K562 (cell line): Measurements from ENCODE around the gene OVOL1. TPM values are rescaled to one million over a fixed set of nuclear protein-coding genes. Genes with fewer than 3 reads are reported as not detected.

ENCODE experiments used
- ADNP ChIP-seq: fragments of 200-800 bp; sonication (Bioruptor generic); IDR thresholded peaks from 2 replicates; pipeline ENCODE4 v1.6.1; 2016; ENCODE audit warnings: missing genetic modification characterization, missing compliant biosample characterization
- ASH1L ChIP-seq: fragments of 450-650 bp; IDR thresholded peaks from 2 replicates; pipeline ENCODE4 v1.6.1; 2018; ENCODE audit warnings: borderline replicate concordance, mild to moderate bottlenecking, low read depth; ENCODE audit not compliant: partially characterized antibody
- CBX1 ChIP-seq: sonication (generic); IDR thresholded peaks from 2 replicates; pipeline ENCODE4 v1.6.1; 2016; ENCODE audit warnings: antibody characterized with exemption, low read depth, mild to moderate bottlenecking
- CBX3 ChIP-seq, 2 experiments: IDR thresholded peaks; 1 replicate in 1 of 2; 2 replicates in 1 of 2; pipeline ENCODE4 v1.6.1; 2012; ENCODE audit warnings: inconsistent platforms in 2 of 2, low read length in 2 of 2, borderline replicate concordance in 1 of 2, control low read depth in 1 of 2
- SREBF2 ChIP-seq: sonication (generic); formaldehyde crosslinking; IDR thresholded peaks from 2 replicates; pipeline ENCODE4 v1.4.0; 2020; ENCODE audit warnings: mild to moderate bottlenecking, missing genetic modification reagents
- SRF ChIP-seq, 2 experiments: fragments of 250-450, 450-650 bp in 1 of 2; sonication (Bioruptor Pico) in 1 of 2; sonication (generic) in 1 of 2; formaldehyde crosslinking; IDR thresholded peaks; 2 replicates each; pipeline versions ENCODE4 v1.5.0 to v1.5.1; 2020 to 2022; ENCODE audit warnings: mild to moderate bottlenecking in 1 of 2, missing genetic modification reagents in 1 of 2
- TARDBP ChIP-seq: fragments of 450-650 bp; IDR thresholded peaks from 2 replicates; pipeline ENCODE4 v1.6.1; 2016
- ZBTB7A ChIP-seq: IDR thresholded peaks from 2 replicates; pipeline ENCODE4 v1.6.1; 2011; ENCODE audit warnings: low read depth, mild to moderate bottlenecking, low read length, moderate library complexity, borderline replicate concordance; ENCODE audit not compliant: control insufficient read depth
- ZKSCAN3 ChIP-seq: fragments of 250-450 bp; sonication (Bioruptor Pico); IDR thresholded peaks from 2 replicates; pipeline ENCODE4 v1.4.0; 2020
- ZNF717 ChIP-seq: fragments of 250-450 bp; sonication (Bioruptor Pico); IDR thresholded peaks from 2 replicates; pipeline ENCODE4 v1.5.0; 2021
- polyA plus RNA-seq, 8 experiments: library from polyadenylated mRNA; depleted of rRNA in 4 of 8; stranded (reverse) in 5 of 8; unstranded in 3 of 8; fragments of >200 nt; fragmentation: Nextera tagmentation in 2 of 8; fragmentation: Illumina TruSeq in 1 of 8; extraction: Ambion mirVana in 2 of 8; extraction: Trizol in 1 of 8; gene quantifications; 2 replicates each; pipeline versions ENCODE4 v1.2.1 to v1.2.3, GENCODE V29; 2011 to 2014; ENCODE audit warnings: inconsistent platforms in 1 of 8, missing spikeins in 1 of 8
- total RNA-seq, 7 experiments: library from RNA; depleted of rRNA in 6 of 7; stranded (reverse); fragments of >200 nt in 6 of 7; fragmentation: Illumina TruSeq in 2 of 7; extraction: Trizol in 2 of 7; gene quantifications; 2 replicates each; pipeline versions ENCODE4 v1.2.1 to v1.2.3, GENCODE V29; 2011 to 2021; ENCODE audit warnings: low replicate concordance in 1 of 7
- TF ChIP-seq, protein P1 (sequence below): fragments of 250-450 bp; sonication (Bioruptor Pico); IDR thresholded peaks from 2 replicates; pipeline ENCODE4 v1.9.0; 2021; ENCODE audit warnings: mild to moderate bottlenecking, inconsistent platforms
- TF ChIP-seq, protein P2 (sequence below), 2 experiments: fragments of 450-650 bp; formaldehyde crosslinking in 1 of 2; IDR thresholded peaks; 2 replicates each; pipeline versions ENCODE4 v1.4.0 to v1.6.1; 2014 to 2020; ENCODE audit warnings: mild to moderate bottlenecking in 2 of 2, borderline replicate concordance in 1 of 2, low read depth in 1 of 2
- TF ChIP-seq, protein P3 (sequence below): fragments of 200-800 bp; sonication (Bioruptor generic); IDR thresholded peaks from 2 replicates; pipeline ENCODE4 v1.6.1; 2017; ENCODE audit warnings: missing genetic modification characterization, missing compliant biosample characterization
- TF ChIP-seq, protein P4 (sequence below): sonication (generic); formaldehyde crosslinking; IDR thresholded peaks from 2 replicates; pipeline ENCODE4 v1.9.0; 2022; ENCODE audit warnings: mild to moderate bottlenecking, missing genetic modification reagents

OVOL1 gene
- total and polyA plus RNA-seq, 9 of the 15 experiments (the other 6 are each of a cell fraction or from before 2014, with no cell fraction given): 0.09 TPM; not detected in 8

DNA sequence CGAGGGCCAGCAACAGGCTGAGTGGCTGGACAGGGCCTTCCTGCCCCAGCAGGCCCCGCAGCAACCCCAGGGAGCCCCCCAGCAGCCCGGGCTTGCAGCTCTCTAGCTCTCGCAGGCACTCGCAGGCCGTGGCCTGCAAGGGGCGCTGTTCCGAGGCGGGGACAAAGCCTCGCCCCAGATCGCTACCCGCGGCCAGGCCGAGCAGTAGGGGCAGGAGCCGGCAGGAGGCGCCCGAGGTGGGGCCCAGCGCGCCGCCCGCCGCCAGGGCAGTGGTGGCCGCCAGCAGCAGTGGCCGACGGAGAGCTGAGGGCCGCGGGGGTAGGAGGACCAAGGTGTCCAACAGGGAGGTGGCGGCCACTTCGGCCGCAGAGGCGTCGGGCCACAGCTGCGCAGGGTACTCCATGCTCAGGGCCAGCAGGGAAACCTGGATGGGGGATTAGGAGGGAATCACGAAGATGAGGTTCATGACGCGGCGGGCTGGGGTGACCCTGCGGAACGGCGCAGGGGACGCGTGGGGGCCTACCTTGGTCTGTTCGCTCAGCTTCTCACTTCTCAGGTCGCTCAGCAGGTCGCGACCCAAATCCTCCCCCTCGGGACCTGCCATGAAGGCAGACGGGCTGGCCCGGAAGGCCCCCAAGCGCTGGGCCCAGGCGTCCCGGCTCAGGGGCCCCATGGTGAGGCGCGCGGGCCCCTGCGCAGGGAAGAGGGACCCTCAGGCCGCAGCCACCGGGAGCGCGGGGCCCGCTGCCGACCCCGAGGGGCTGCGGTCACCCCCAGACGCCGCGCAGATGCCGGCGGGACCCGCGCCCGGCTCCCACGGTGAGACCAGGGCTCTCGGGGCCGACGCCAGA lies 6.7 kb upstream of the OVOL1 start (continued):
- TF ChIP-seq ZBTB7A (peak; percentile 51; the same call in 1 of the 2 replicates), ASH1L (no peak), SREBF2 (CRISPR knock-in tag) (no peak), TARDBP (peak; percentile 74; the same call in 1 of the 2 replicates), ZKSCAN3 (CRISPR knock-in tag) (no peak), CBX1 (peak; percentile 56), CBX3 (IDR thresholded peaks at IDR 0.05; ENCODE audit: borderline replicate concordance in 1 of 2, low read length in 2 of 2) (peak in 1 of 2 experiments; percentile 32; a peak in 1 of 3 replicates), ZNF717 (CRISPR knock-in tag) (no peak), ADNP (tag) (peak; percentile 40; the same call in 1 of the 2 replicates), SRF (CRISPR knock-in tag; IDR thresholded peaks at IDR 0.05) (peak in 1 of 2 experiments; percentile 47; a peak in 1 of 4 replicates)
- TF ChIP-seq, protein P1, sequence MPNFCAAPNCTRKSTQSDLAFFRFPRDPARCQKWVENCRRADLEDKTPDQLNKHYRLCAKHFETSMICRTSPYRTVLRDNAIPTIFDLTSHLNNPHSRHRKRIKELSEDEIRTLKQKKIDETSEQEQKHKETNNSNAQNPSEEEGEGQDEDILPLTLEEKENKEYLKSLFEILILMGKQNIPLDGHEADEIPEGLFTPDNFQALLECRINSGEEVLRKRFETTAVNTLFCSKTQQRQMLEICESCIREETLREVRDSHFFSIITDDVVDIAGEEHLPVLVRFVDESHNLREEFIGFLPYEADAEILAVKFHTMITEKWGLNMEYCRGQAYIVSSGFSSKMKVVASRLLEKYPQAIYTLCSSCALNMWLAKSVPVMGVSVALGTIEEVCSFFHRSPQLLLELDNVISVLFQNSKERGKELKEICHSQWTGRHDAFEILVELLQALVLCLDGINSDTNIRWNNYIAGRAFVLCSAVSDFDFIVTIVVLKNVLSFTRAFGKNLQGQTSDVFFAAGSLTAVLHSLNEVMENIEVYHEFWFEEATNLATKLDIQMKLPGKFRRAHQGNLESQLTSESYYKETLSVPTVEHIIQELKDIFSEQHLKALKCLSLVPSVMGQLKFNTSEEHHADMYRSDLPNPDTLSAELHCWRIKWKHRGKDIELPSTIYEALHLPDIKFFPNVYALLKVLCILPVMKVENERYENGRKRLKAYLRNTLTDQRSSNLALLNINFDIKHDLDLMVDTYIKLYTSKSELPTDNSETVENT (CRISPR knock-in tag): no peak; the same call in 1 of the 2 replicates
- TF ChIP-seq, protein P2, sequence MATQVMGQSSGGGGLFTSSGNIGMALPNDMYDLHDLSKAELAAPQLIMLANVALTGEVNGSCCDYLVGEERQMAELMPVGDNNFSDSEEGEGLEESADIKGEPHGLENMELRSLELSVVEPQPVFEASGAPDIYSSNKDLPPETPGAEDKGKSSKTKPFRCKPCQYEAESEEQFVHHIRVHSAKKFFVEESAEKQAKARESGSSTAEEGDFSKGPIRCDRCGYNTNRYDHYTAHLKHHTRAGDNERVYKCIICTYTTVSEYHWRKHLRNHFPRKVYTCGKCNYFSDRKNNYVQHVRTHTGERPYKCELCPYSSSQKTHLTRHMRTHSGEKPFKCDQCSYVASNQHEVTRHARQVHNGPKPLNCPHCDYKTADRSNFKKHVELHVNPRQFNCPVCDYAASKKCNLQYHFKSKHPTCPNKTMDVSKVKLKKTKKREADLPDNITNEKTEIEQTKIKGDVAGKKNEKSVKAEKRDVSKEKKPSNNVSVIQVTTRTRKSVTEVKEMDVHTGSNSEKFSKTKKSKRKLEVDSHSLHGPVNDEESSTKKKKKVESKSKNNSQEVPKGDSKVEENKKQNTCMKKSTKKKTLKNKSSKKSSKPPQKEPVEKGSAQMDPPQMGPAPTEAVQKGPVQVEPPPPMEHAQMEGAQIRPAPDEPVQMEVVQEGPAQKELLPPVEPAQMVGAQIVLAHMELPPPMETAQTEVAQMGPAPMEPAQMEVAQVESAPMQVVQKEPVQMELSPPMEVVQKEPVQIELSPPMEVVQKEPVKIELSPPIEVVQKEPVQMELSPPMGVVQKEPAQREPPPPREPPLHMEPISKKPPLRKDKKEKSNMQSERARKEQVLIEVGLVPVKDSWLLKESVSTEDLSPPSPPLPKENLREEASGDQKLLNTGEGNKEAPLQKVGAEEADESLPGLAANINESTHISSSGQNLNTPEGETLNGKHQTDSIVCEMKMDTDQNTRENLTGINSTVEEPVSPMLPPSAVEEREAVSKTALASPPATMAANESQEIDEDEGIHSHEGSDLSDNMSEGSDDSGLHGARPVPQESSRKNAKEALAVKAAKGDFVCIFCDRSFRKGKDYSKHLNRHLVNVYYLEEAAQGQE (IDR thresholded peaks at IDR 0.05; ENCODE audit: borderline replicate concordance): peak; percentile 85
- TF ChIP-seq, protein P2 (CRISPR knock-in tag; IDR thresholded peaks at IDR 0.05; ENCODE audit: low read depth): peak; percentile 11; the same call in 1 of the 2 replicates
- TF ChIP-seq, protein P3, sequence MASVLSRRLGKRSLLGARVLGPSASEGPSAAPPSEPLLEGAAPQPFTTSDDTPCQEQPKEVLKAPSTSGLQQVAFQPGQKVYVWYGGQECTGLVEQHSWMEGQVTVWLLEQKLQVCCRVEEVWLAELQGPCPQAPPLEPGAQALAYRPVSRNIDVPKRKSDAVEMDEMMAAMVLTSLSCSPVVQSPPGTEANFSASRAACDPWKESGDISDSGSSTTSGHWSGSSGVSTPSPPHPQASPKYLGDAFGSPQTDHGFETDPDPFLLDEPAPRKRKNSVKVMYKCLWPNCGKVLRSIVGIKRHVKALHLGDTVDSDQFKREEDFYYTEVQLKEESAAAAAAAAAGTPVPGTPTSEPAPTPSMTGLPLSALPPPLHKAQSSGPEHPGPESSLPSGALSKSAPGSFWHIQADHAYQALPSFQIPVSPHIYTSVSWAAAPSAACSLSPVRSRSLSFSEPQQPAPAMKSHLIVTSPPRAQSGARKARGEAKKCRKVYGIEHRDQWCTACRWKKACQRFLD (CRISPR knock-in tag): no peak
- TF ChIP-seq, protein P4, sequence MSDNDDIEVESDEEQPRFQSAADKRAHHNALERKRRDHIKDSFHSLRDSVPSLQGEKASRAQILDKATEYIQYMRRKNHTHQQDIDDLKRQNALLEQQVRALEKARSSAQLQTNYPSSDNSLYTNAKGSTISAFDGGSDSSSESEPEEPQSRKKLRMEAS: peak; percentile 98
